ENCODE measurements around the gene KLHL33. TPM values are rescaled to one million over a fixed set of nuclear protein-coding genes. Genes with fewer than 3 reads are reported as not detected.
A peak's percentile ranks its signal among the peaks of the same experiment; 100 is the strongest.

The KLHL33 gene
- total and polyA plus RNA-seq, 8 donors: 0.20 to 0.39 (median 0.29) TPM

- Histone ChIP-seq H3K4me3 (no peak overlapping the region), H3K4me1 (peaks cover 0 to 6% of the 10 kb centered on the region in 2 donors), H3K36me3 (peaks cover 0 to 100% of the 10 kb centered on the region in 2 donors), H3K27ac (no peak overlapping the region), H3K9me3 (no peaks in the 10 kb centered on the region), H3K27me3 (no peaks in the 10 kb centered on the region)
- DNase-seq (no peak), ATAC-seq (no peak)
- intact Hi-C loops (cut with DNase I): no loop called here
- no peak for TF ChIP-seq CTCF (IDR thresholded peaks at IDR 0.05)
Measured at GRCh38 chr14:20400589-20400964, 35.4 kb downstream of the KLHL33 start.

GRCh38 chr14:20397511-20397910 is 38.5 kb downstream of the KLHL33 start:
- Histone ChIP-seq H3K4me1 (peaks cover 0 to 6% of the 10 kb centered on the region in 2 donors), H3K27ac (no peak overlapping the region), H3K27me3 (no peaks in the 10 kb centered on the region), H3K4me3 (no peak overlapping the region), H3K36me3 (peaks cover 0 to 100% of the 10 kb centered on the region in 2 donors), H3K9me3 (no peaks in the 10 kb centered on the region)
- TF ChIP-seq CTCF (IDR thresholded peaks at IDR 0.05): no peak
- intact Hi-C loops (cut with DNase I): no loop called here
- no peak for DNase-seq
- ATAC-seq: no peak

DNA sequence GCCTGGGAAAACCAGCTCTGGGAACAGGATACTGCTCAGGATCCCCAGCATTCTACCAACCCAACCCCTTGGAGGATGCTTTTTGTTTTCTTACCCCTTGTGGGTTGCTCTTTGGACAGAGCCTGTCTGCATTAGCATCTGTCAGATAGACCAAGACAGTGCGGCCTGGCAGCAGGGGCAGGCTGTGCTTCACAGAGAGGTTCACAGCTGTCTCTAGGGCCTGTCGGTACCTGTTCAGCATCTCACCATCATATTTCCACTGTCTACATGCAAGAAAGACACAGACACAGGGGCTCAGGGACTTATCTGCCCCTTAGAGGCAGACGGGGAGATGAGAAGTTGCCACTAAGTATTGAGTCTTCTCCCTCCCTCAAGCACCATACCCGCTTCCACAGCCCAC is 44.5 kb downstream of the KLHL33 start:
- ATAC-seq (no peak), DNase-seq (no peak)
- Histone ChIP-seq H3K27me3 (no peaks in the 10 kb centered on the region), H3K9me3 (no peaks in the 10 kb centered on the region), H3K4me3 (no peak overlapping the region), H3K27ac (no peak overlapping the region), H3K4me1 (peaks cover 0 to 5% of the 10 kb centered on the region in 2 donors), H3K36me3 (peaks cover 7 to 100% of the 10 kb centered on the region in 2 donors)
- TF ChIP-seq CTCF (IDR thresholded peaks at IDR 0.05): no peak
- intact Hi-C loops (cut with DNase I): no loop called here

DNA sequence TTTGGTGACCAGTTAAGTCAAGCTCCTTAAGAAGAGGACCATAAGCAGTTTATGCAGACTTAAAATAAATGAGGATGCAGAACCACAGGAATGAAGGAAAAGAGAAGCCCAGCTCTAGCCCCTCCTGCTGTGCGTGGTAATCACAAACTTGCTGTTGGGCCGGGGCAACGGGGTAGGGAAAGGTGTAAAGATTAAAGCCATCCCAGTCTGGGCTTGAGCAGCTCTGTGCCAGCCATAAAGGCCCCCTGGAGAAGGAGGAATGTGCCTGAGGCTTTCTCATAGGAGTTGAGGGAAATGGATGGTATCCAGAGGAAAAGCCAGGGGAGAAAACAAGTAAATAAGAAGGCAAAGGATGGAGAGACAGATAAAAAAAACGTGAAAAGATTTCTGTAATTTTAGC is 47.8 kb downstream of the KLHL33 start:
- H3K27me3 ChIP-seq: no peaks in the 10 kb centered on the region
- DNase-seq: no peak
- intact Hi-C loops (cut with DNase I): no loop called here
- ATAC-seq: no peak
- peaks cover 16 to 100% of the 10 kb centered on the region in 2 donors for H3K36me3 ChIP-seq
- peak overlapping the region in 1 of 2 donors; percentile 13 for H3K27ac ChIP-seq
- TF ChIP-seq CTCF (IDR thresholded peaks at IDR 0.05): no peak
- no peak overlapping the region for H3K4me3 ChIP-seq
- H3K4me1 ChIP-seq: peaks cover 0 to 5% of the 10 kb centered on the region in 2 donors
- no peaks in the 10 kb centered on the region for H3K9me3 ChIP-seq

DNA sequence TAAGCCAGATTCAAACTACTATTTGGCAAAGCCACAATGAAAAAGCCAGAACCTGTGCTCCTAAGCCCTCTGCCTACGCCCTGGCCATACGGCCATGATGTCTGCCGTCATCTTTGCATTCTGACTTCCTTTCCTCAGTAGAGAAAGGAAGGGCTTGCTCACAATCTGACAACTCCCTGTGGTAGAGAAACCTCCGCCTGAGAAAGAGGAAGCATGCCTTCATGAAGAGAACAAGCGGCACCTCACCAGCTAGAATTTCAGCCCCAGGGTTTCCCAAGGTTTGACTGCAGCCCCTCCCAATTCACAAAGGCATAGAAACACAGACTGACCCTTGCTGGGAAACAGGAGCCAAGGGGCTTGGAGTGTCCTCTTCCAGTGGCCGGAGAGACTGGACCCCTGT is 48.4 kb downstream of the KLHL33 start:
- peaks cover 16 to 100% of the 10 kb centered on the region in 2 donors for H3K36me3 ChIP-seq
- ATAC-seq: peak; percentile 34

More for the DNA sequence above, 48.4 kb downstream of the KLHL33 start:
- peaks cover 0 to 5% of the 10 kb centered on the region in 2 donors for H3K4me1 ChIP-seq
- no peak overlapping the region for H3K4me3 ChIP-seq
- no peak for TF ChIP-seq CTCF (IDR thresholded peaks at IDR 0.05)
- no peaks in the 10 kb centered on the region for H3K27me3 ChIP-seq
- no peaks in the 10 kb centered on the region for H3K9me3 ChIP-seq
- no peak for DNase-seq
- peak overlapping the region in 1 of 2 donors; percentile 13 for H3K27ac ChIP-seq
- intact Hi-C loops (cut with DNase I): no loop called here

Measured in left lung (tissue), 10 donors.